B cell (primary cell): ENCODE data around the gene TENT4B. TPM values are rescaled to one million over a fixed set of nuclear protein-coding genes. Genes with fewer than 3 reads are reported as not detected.

ENCODE experiments used
- ATAC-seq: fragments of 200-7000 bp; cut with Tn5 transposase; one replicate; pipeline ENCODE4 v1.10.0; 2021; ENCODE audit warnings: low read depth, mild to moderate bottlenecking, moderate number of reproducible peaks, moderate library complexity
- CTCF ChIA-PET: fragments of 350-600 bp; sonication (Branson Sonifier 250); formaldehyde crosslinking; loops from one replicate; lab custom pipeline; 2021; ENCODE audit warnings: antibody characterized with exemption, inconsistent platforms; lab: Charles Lee
- POLR2A ChIA-PET: fragments of 350-600 bp; sonication (Branson Sonifier 250); formaldehyde crosslinking; loops from one replicate; lab custom pipeline; 2021; ENCODE audit warnings: antibody characterized with exemption; lab: Charles Lee
- DNase-seq: peaks from one replicate; pipeline ENCODE4 v3.0.0; 2013
- H2AFZ ChIP-seq: 2 replicates; pipeline ENCODE4 v1.6.1; 2012; ENCODE audit warnings: mild to moderate bottlenecking, low read depth, low read length; ENCODE audit not compliant: insufficient read depth, poor library complexity, severe bottlenecking
- H3K27ac ChIP-seq, 2 donors: 1 replicate in 1 of 2; 2 replicates in 1 of 2; pipeline ENCODE4 v1.5.1; 2012 to 2013; ENCODE audit warnings: low read length in 2 of 2, mild to moderate bottlenecking in 2 of 2, moderate library complexity in 1 of 2
- H3K27me3 ChIP-seq, 4 experiments: fragments of 200-600 bp in 1 of 4; sonication (generic) in 1 of 4; replicated peaks in 1 of 4; 1 replicate in 2 of 4; 2 replicates in 2 of 4; pipeline versions ENCODE4 v1.6.1 to v1.7.0; 2013 to 2016; ENCODE audit warnings: low read length in 3 of 4, mild to moderate bottlenecking in 2 of 4, mixed read lengths in 1 of 4, moderate library complexity in 1 of 4; ENCODE audit not compliant: insufficient read depth in 4 of 4, control insufficient read depth in 3 of 4; ENCODE audit errors: control extremely low read depth in 1 of 4
- H3K36me3 ChIP-seq, 2 experiments: replicated peaks in 1 of 2; 1 replicate in 1 of 2; 2 replicates in 1 of 2; pipeline versions ENCODE4 v1.6.1 to v1.7.1; 2013; ENCODE audit warnings: low read length in 1 of 2; ENCODE audit not compliant: insufficient read depth in 2 of 2, control insufficient read depth in 1 of 2; ENCODE audit errors: control extremely low read depth in 1 of 2, extremely low read depth in 1 of 2
- H3K4me1 ChIP-seq, 2 donors: fragments of 200-600 bp in 1 of 2; sonication (generic) in 1 of 2; 1 replicate in 1 of 2; 2 replicates in 1 of 2; pipeline versions ENCODE4 v1.5.1 to v1.6.1; 2013 to 2017; ENCODE audit warnings: low read length in 2 of 2; ENCODE audit not compliant: control insufficient read depth in 2 of 2, insufficient read depth in 2 of 2
- H3K4me2 ChIP-seq: replicated peaks from 2 replicates; pipeline ENCODE3; 2012; ENCODE audit warnings: mild to moderate bottlenecking, low read depth, low read length; ENCODE audit not compliant: poor library complexity, severe bottlenecking
- H3K4me3 ChIP-seq, 5 experiments: fragments of 200-600 bp in 1 of 5; sonication (generic) in 1 of 5; 1 replicate in 3 of 5; 2 replicates in 2 of 5; pipeline versions ENCODE4 v1.5.1 to v1.7.0; 2011 to 2016; ENCODE audit warnings: low read length in 4 of 5, mild to moderate bottlenecking in 4 of 5, low read depth in 2 of 5, control low read depth in 1 of 5, moderate library complexity in 1 of 5; ENCODE audit not compliant: insufficient read depth in 1 of 5; ENCODE audit errors: control extremely low read depth in 1 of 5, extremely low read depth in 1 of 5
- H3K79me2 ChIP-seq: fragments of 200-600 bp; sonication (generic); one replicate; pipeline ENCODE4 v1.6.0; 2016; ENCODE audit warnings: low read length; ENCODE audit not compliant: control insufficient read depth, insufficient read depth
- H3K9ac ChIP-seq: fragments of 200-600 bp; sonication (generic); 2 replicates; pipeline ENCODE4 v1.6.1; 2017; ENCODE audit warnings: mild to moderate bottlenecking, low read length, moderate library complexity
- H3K9me3 ChIP-seq, 3 donors: one replicate each; pipeline versions ENCODE4 v1.6.1 to v1.7.1; 2013; ENCODE audit warnings: low read length in 2 of 3; ENCODE audit not compliant: control insufficient read depth in 2 of 3, insufficient read depth in 1 of 3; ENCODE audit errors: control extremely low read depth in 1 of 3
- H4K20me1 ChIP-seq: 2 replicates; pipeline ENCODE4 v1.6.0; 2012; ENCODE audit warnings: mild to moderate bottlenecking, low read length; ENCODE audit not compliant: insufficient read depth, control insufficient read depth, poor library complexity, severe bottlenecking
- H3K27ac Mint-ChIP-seq: one replicate; pipeline ENCODE4 v1.8.0; 2021; ENCODE audit warnings: mixed read lengths
- H3K27me3 Mint-ChIP-seq: one replicate; pipeline ENCODE4 v1.8.0; 2021; ENCODE audit warnings: mixed read lengths
- H3K4me1 Mint-ChIP-seq: one replicate; pipeline ENCODE4 v1.8.0; 2021; ENCODE audit warnings: mixed read lengths
- H3K4me3 Mint-ChIP-seq: one replicate; pipeline ENCODE4 v1.8.0; 2021; ENCODE audit warnings: mixed read lengths
- H3K9me3 Mint-ChIP-seq: one replicate; pipeline ENCODE4 v1.8.0; 2022; ENCODE audit warnings: mixed read lengths; ENCODE audit not compliant: insufficient read depth
- CTCF ChIP-seq: fragments of 200-600 bp; IDR thresholded peaks from one replicate; pipeline ENCODE4 v1.8.0; 2022; ENCODE audit warnings: antibody characterized with exemption, mild to moderate bottlenecking
- EZH2 ChIP-seq: IDR thresholded peaks from 2 replicates; pipeline ENCODE4 v1.6.1; 2012; ENCODE audit warnings: borderline replicate concordance, low read depth, mild to moderate bottlenecking, moderate library complexity, low read length; ENCODE audit not compliant: insufficient read depth, poor library complexity, severe bottlenecking
- WGBS: methylation state at CpG from one replicate; pipeline ENCODE4 v1.1.5; 2013; ENCODE audit warnings: missing lambda C conversion rate; ENCODE audit not compliant: insufficient coverage; 5-methylcytosine and 5-hydroxymethylcytosine counted together
- intact Hi-C: fragments of 100-400 bp; cut with micrococcal nuclease; formaldehyde crosslinking; loops from one replicate; pipeline ENCODE4 v1.10.0; 2022
- polyA plus RNA-seq: library from polyadenylated mRNA; depleted of rRNA; stranded (reverse); fragments of >200 nt; gene quantifications from 2 replicates; pipeline ENCODE4 v1.2.3, GENCODE V29; 2012
- total RNA-seq, 2 donors: library from RNA; stranded (reverse); fragments of 120-200 nt in 1 of 2; gene quantifications; 1 replicate in 1 of 2; 2 replicates in 1 of 2; pipeline versions ENCODE4 v1.2.3 to v1.2.4, GENCODE V29; 2013 to 2022

Gene TENT4B
- total and polyA plus RNA-seq, 2 donors (not counting 1 experiment from before 2014, with no cell fraction given), result 6.1 to 17.1 TPM

GRCh38 chr16:50252874-50253513, 99.9 kb downstream of the TENT4B start:
- H3K4me3 ChIP-seq, result no peak overlapping the region
- no peak overlapping the region for H3K27ac ChIP-seq
- Mint-ChIP-seq H3K4me3 (no peak overlapping the region), H3K4me1 (no peaks in the 10 kb centered on the region), H3K27ac (no peak overlapping the region), H3K27me3 (no peaks in the 10 kb centered on the region), H3K9me3 (no peaks in the 10 kb centered on the region)
- no peak overlapping the region for H3K4me2 ChIP-seq
- intact Hi-C loops, result no loop called here
- WGBS, result 94% methylated on average over 11 of the region's 12 CpGs
- H3K4me1 ChIP-seq, result no peaks in the 10 kb centered on the region
- H4K20me1 ChIP-seq, result no peaks in the 10 kb centered on the region
- H3K79me2 ChIP-seq, result no peaks in the 10 kb centered on the region
- no peaks in the 10 kb centered on the region for H3K36me3 ChIP-seq
- no peak for TF ChIP-seq EZH2
- no peak for TF ChIP-seq CTCF
- H3K27me3 ChIP-seq, result no peaks in the 10 kb centered on the region
- CTCF ChIA-PET, result interaction anchor here (1.2 kb wide), 1 partner anchor 17 kb away, joined by 3 read pairs; no protein-coding TSS in a partner anchor
- DNase-seq, result no peak
- POLR2A ChIA-PET, result interaction anchor here (0.5 kb wide), 1 partner anchor 21 kb away, joined by 3 read pairs; no protein-coding TSS in a partner anchor
- H2AFZ ChIP-seq, result no peak overlapping the region
- ATAC-seq, result no peak
- H3K9me3 ChIP-seq, result peaks cover 0 to 3% (median 0%) of the 10 kb centered on the region in 3 donors
- no peak overlapping the region for H3K9ac ChIP-seq

GRCh38 chr16:50253514-50253910, 100.4 kb downstream of the TENT4B start:
- no peaks in the 10 kb centered on the region for H3K9me3 Mint-ChIP-seq
- TF ChIP-seq CTCF, result no peak
- no peak for TF ChIP-seq EZH2
- no peak overlapping the region for H3K27ac ChIP-seq
- no peak overlapping the region for H3K4me3 Mint-ChIP-seq
- H4K20me1 ChIP-seq, result no peaks in the 10 kb centered on the region
- no peak overlapping the region for H3K4me2 ChIP-seq
- no peak overlapping the region for H3K9ac ChIP-seq
- H3K27ac Mint-ChIP-seq, result no peak overlapping the region
- H3K4me1 Mint-ChIP-seq, result no peaks in the 10 kb centered on the region
- peaks cover 0 to 3% (median 0%) of the 10 kb centered on the region in 3 donors for H3K9me3 ChIP-seq
- no peaks in the 10 kb centered on the region for H3K79me2 ChIP-seq
- H3K27me3 ChIP-seq, result no peaks in the 10 kb centered on the region
- H3K4me3 ChIP-seq, result no peak overlapping the region
- CTCF ChIA-PET, result interaction anchor here (1.2 kb wide), 1 partner anchor 17 kb away, joined by 3 read pairs; no protein-coding TSS in a partner anchor
- H3K36me3 ChIP-seq, result no peaks in the 10 kb centered on the region
- ATAC-seq, result no peak
- H2AFZ ChIP-seq, result no peak overlapping the region
- DNase-seq, result no peak
- intact Hi-C loops, result no loop called here
- WGBS, result 98% methylated on average over 7 of the region's 8 CpGs
- H3K4me1 ChIP-seq, result no peaks in the 10 kb centered on the region
- POLR2A ChIA-PET, result no interaction called here
- no peaks in the 10 kb centered on the region for H3K27me3 Mint-ChIP-seq
